Mucosa of descending colon (tissue), 3 donors: Measurements from ENCODE around the gene AKAP6. TPM values are rescaled to one million over a fixed set of nuclear protein-coding genes. Genes with fewer than 3 reads are reported as not detected.

Source experiments
- ATAC-seq: fragments of 200-7000 bp; cut with Tn5 transposase; one replicate; pipeline ENCODE4 v1.9.1; 2020; ENCODE audit warnings: mild to moderate bottlenecking, moderate library complexity
- DNase-seq, 3 donors: peaks; one replicate each; pipeline ENCODE4 v3.0.0-alpha.2; 2020
- H3K36me3 ChIP-seq: fragments of 200-600 bp; one replicate; pipeline ENCODE4 v1.8.0; 2021; ENCODE audit warnings: low read depth, mild to moderate bottlenecking
- H3K4me1 ChIP-seq: fragments of 200-600 bp; one replicate; pipeline ENCODE4 v1.8.0; 2021; ENCODE audit warnings: low read depth, mild to moderate bottlenecking
- H3K4me3 ChIP-seq: fragments of 200-600 bp; one replicate; pipeline ENCODE4 v1.8.0; 2021; ENCODE audit warnings: mild to moderate bottlenecking
- H3K9me3 ChIP-seq: fragments of 200-600 bp; one replicate; pipeline ENCODE4 v1.8.0; 2021; ENCODE audit warnings: mild to moderate bottlenecking
- CTCF ChIP-seq: fragments of 200-600 bp; IDR thresholded peaks from one replicate; pipeline ENCODE4 v1.8.0; 2022; ENCODE audit warnings: antibody characterized with exemption, mild to moderate bottlenecking
- intact Hi-C, 2 donors: fragments of 100-400 bp; cut with DNase I in 1 of 2; cut with micrococcal nuclease in 1 of 2; formaldehyde crosslinking; loops; one replicate each; pipeline versions ENCODE4 v1.11.0 to v1.11.1; 2022; cut with DNase I, micrococcal nuclease
- total RNA-seq, 3 donors: library from RNA; stranded (reverse); fragmentation: NEBNext Ultra II Directional in 2 of 3; extraction: Animal tissue kit (Norgen Biotek cat#: 25700) in 2 of 3; gene quantifications; one replicate each; pipeline versions ENCODE4 v1.2.1 to v1.2.4, GENCODE V29; 2021 to 2023
- donor health status: DM: no; HTN: no; CAD: no; lungs with moderate emphysema.
- donor health status: DM: no; HTN: no; CAD: no.
- donor health status: DM: no; HTN: yes; CAD: no.

AKAP6 gene
- total RNA-seq, 3 donors from 2014 or later = 4.2 to 30.8 (median 5.4) TPM

GRCh38 chr14:32374155-32374554 lies 45.1 kb downstream of the AKAP6 start:
- Histone ChIP-seq H3K9me3 (no peaks in the 10 kb centered on the region), H3K36me3 (no peaks in the 10 kb centered on the region), H3K4me1 (no peaks in the 10 kb centered on the region), H3K4me3 (no peak overlapping the region)
- no peak for DNase-seq
- intact Hi-C loops = no loop called here
- no peak for ATAC-seq
- TF ChIP-seq CTCF = no peak

- DNase-seq (no peak), ATAC-seq (no peak)
- no peak for TF ChIP-seq CTCF
- intact Hi-C loops = no loop called here
- no peaks in the 10 kb centered on the region for H3K36me3 ChIP-seq
- no peaks in the 10 kb centered on the region for H3K9me3 ChIP-seq
- H3K4me3 ChIP-seq = no peak overlapping the region
- H3K4me1 ChIP-seq = no peaks in the 10 kb centered on the region
Observed at GRCh38 chr14:32375663-32376062, 46.6 kb downstream of the AKAP6 start.

- no peak for ATAC-seq
- H3K4me3 ChIP-seq = no peak overlapping the region
- no peak for DNase-seq
- H3K9me3 ChIP-seq = no peaks in the 10 kb centered on the region
- no peak for TF ChIP-seq CTCF
- no peaks in the 10 kb centered on the region for H3K36me3 ChIP-seq
- intact Hi-C loops = no loop called here
- H3K4me1 ChIP-seq = no peaks in the 10 kb centered on the region
Observed at GRCh38 chr14:32377046-32377646, 48.0 kb downstream of the AKAP6 start.

- no peak for ATAC-seq
- H3K4me3 ChIP-seq = no peak overlapping the region
- intact Hi-C loops = no loop called here
Observed at GRCh38 chr14:32378284-32378683, 49.2 kb downstream of the AKAP6 start.

GRCh38 chr14:32379447-32379846 lies 50.3 kb downstream of the AKAP6 start:
- Histone ChIP-seq H3K4me3 (no peak overlapping the region), H3K36me3 (no peaks in the 10 kb centered on the region), H3K9me3 (no peaks in the 10 kb centered on the region), H3K4me1 (no peaks in the 10 kb centered on the region)
- no peak for ATAC-seq
- no peak for TF ChIP-seq CTCF
- no peak for DNase-seq
- intact Hi-C loops = no loop called here

More at GRCh38 chr14:32378284-32378683, 49.2 kb downstream of the AKAP6 start:
- no peak for TF ChIP-seq CTCF
- DNase-seq = no peak
- Histone ChIP-seq H3K36me3 (no peaks in the 10 kb centered on the region), H3K4me1 (no peaks in the 10 kb centered on the region), H3K9me3 (no peaks in the 10 kb centered on the region)

- H3K36me3 ChIP-seq = no peaks in the 10 kb centered on the region
- no peak for ATAC-seq
- TF ChIP-seq CTCF = no peak
- no peak for DNase-seq
- H3K4me1 ChIP-seq = no peaks in the 10 kb centered on the region
- intact Hi-C loops = no loop called here
- H3K4me3 ChIP-seq = no peak overlapping the region
- no peaks in the 10 kb centered on the region for H3K9me3 ChIP-seq
Observed at GRCh38 chr14:32381869-32382268, 52.8 kb downstream of the AKAP6 start.
